AG04450 (cell line): ENCODE data around the gene PALM. TPM values are rescaled to one million over a fixed set of nuclear protein-coding genes. Genes with fewer than 3 reads are reported as not detected.
A peak's percentile ranks its signal among the peaks of the same experiment; 100 is the strongest.

Experiments
- CTCF ChIA-PET: fragments of 300-600, 350-600 bp; formaldehyde crosslinking; extraction: SDS; loops from one replicate; lab custom pipeline; 2022; ENCODE audit warnings: antibody characterized with exemption, inconsistent platforms; lab: Charles Lee
- POLR2A ChIA-PET: fragments of 350-600 bp; formaldehyde crosslinking; extraction: SDS; loops from one replicate; lab custom pipeline; 2021; ENCODE audit warnings: antibody characterized with exemption, inconsistent platforms; lab: Yijun Ruan, JAX
- DNase-seq: peaks from one replicate; pipeline ENCODE4 v3.0.0-alpha.2; 2011; ENCODE audit warnings: low read depth, low spot score
- H3K27ac ChIP-seq: one replicate; pipeline ENCODE4 v1.5.1; 2012; ENCODE audit warnings: low read depth, low read length, control low read depth
- H3K27me3 ChIP-seq: one replicate; pipeline ENCODE4 v1.6.0; 2012; ENCODE audit warnings: low read length; ENCODE audit not compliant: control insufficient read depth, insufficient read depth
- H3K4me3 ChIP-seq: 2 replicates; pipeline ENCODE4 v1.5.1; 2011; ENCODE audit warnings: mild to moderate bottlenecking, low read depth, low read length, control low read depth
- H3K9me3 ChIP-seq: 2 replicates; pipeline ENCODE4 v1.5.1; 2012; ENCODE audit warnings: low read length; ENCODE audit not compliant: control insufficient read depth, insufficient read depth
- polyA plus RNA-seq: library from polyadenylated mRNA; depleted of rRNA; stranded (reverse); fragments of >200 nt; gene quantifications from 2 replicates; pipeline ENCODE4 v1.2.3, GENCODE V29; 2011
- TF ChIP-seq, protein P1 (sequence below): IDR thresholded peaks from 2 replicates; pipeline ENCODE4 v1.5.1; 2011; ENCODE audit warnings: low read depth, low read length, control low read depth, inconsistent platforms

Gene PALM
- polyA plus RNA-seq, 1 experiment: 1.8 TPM

DNA sequence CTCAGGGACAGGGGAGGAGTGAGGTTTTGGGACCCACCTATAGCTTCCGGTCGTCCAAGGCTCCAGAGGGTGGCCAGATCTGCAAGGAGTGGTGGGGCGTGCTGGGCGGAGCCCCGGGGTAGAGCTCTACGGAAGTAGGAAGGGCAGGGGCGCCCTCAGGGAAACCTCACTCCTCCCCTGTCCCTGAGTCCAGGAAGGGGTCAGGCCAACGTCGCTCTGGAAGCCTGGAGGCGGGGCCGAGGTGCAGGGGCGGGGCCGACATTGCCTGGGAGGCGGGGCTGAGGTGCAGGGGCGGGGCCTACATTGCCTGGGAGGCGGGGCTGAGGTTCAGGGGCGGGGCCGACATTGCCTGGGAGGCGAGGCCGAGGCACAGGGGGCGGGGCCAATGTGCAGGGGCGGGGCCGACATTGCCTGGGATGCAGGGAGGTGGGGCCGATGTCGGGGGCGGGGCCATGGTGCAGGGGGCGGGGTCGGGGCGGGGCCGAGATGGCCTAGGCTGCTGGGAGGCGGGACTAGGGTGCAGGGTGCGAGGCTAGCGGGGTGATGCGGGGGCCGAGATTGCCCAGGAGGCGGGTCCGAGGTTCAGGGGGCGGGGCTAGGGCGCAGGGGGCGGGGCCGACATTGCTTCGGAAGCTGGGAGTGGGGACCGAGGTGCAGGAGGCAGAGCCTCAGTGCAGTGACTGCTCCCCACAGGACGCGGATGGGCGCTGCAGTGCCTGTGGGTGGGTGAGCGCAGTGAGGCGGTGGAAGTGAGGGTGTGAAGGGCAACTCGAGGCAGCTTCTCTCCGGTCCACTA is 4.9 kb upstream of the PALM start:
- H3K9me3 ChIP-seq: peaks cover 15% of the 10 kb centered on the region
- DNase-seq: no peak
- TF ChIP-seq, protein P1, sequence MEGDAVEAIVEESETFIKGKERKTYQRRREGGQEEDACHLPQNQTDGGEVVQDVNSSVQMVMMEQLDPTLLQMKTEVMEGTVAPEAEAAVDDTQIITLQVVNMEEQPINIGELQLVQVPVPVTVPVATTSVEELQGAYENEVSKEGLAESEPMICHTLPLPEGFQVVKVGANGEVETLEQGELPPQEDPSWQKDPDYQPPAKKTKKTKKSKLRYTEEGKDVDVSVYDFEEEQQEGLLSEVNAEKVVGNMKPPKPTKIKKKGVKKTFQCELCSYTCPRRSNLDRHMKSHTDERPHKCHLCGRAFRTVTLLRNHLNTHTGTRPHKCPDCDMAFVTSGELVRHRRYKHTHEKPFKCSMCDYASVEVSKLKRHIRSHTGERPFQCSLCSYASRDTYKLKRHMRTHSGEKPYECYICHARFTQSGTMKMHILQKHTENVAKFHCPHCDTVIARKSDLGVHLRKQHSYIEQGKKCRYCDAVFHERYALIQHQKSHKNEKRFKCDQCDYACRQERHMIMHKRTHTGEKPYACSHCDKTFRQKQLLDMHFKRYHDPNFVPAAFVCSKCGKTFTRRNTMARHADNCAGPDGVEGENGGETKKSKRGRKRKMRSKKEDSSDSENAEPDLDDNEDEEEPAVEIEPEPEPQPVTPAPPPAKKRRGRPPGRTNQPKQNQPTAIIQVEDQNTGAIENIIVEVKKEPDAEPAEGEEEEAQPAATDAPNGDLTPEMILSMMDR: no peak
- H3K4me3 ChIP-seq: no peak overlapping the region
- CTCF ChIA-PET: interaction anchor here (0.6 kb wide), 1 partner anchor 24 kb away, joined by 4 read pairs; no protein-coding TSS in a partner anchor
- H3K27ac ChIP-seq: no peak overlapping the region
- POLR2A ChIA-PET: no interaction called here
- H3K27me3 ChIP-seq: peaks cover 8% of the 10 kb centered on the region

DNA sequence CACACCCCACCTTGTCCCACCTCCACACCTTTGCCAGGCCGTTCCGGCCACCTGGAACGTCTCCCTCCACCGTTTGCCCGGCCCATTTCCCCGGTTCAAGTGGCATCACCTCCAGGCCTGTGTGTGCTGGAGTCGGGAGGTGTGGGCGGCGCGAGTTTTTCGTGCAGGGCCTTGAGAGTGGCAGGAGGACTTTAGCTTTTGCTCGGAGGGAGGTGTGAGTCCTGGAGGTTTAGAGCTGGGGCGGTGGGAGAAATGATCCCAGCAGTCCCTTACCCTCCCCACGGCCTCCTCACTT is 4.3 kb upstream of the PALM start:
- POLR2A ChIA-PET: no interaction called here
- DNase-seq: no peak
- peaks cover 8% of the 10 kb centered on the region for H3K27me3 ChIP-seq
- TF ChIP-seq, protein P1: no peak
- H3K4me3 ChIP-seq: no peak overlapping the region
- no peak overlapping the region for H3K27ac ChIP-seq
- CTCF ChIA-PET: no interaction called here
- peaks cover 15% of the 10 kb centered on the region for H3K9me3 ChIP-seq

DNA sequence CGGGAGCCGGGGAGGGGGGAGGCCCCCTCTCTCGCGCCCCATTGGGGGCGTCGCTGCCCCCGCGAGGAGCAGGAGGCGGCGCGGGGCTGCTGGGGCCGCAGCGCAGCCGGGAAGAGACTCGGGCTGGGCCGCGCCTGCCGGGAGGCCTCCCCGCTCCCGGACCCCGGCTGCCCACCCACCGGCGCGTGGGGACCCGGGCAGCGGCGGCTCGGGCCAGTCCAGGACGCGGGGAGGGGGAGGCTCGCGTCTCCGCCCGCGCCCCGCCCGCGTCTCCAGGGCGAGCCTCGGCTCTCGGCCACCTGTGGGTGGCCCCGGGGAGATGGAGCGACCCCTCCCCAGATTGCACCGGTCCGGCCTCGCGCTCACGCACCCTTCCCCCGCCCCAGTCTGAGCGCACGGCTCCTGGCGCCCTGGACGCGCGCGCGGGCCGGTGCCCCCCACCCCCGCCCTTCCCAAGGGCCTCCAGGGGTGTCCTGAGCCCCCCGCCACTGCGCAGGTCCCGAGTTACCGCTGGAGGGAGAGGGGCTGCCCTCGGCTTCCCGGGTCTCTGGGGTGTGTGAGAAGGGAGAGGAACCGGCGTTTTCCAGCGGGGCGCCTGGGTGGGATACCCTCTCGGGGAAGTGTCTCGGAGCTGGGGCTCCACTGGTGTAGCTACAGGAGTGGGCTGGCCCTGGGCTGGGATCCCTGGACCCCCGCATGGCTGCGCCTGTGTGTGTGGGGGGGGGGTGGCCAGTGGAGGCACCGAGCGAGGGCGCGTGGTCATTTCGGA is 645 bp downstream of the PALM start:
- ChIA-PET CTCF (interaction anchor here (0.6 to 0.7 kb wide), 2 partner anchors 25 to 29 kb away, joined by 3 to 4 read pairs; no protein-coding TSS in a partner anchor), POLR2A (interaction anchor here (0.6 kb wide), 1 partner anchor 44 kb away, joined by 3 read pairs; no protein-coding TSS in a partner anchor)

DNA sequence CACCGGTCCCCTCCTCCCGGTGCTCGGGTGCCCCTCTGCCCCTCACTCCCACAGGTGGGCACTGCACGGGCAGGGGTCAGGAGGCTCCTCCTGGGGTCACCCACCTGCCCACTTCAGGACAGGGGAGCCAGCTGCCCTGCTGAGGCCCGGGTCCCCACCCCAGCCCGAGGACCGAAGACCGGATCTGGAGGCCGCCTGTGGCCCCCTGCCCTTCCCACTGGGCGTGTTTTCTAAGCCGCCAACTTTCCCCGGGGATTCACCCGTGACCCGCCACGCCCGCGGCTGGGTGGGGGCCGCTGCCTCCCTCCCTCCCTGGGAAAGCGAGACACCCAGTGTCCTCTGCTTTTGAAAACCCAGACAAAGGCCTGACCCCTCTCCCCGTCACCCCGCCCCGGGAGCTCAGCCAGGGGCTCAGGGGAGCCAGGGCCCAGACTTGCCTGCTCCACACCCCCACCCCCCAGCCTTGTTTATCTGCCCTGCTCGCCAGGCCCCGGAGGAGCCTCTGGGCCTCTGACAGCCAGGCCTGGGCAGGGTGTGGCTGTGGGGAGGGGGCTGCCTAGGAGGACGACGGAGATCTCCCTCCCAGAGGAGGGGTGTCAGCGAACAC is 1.3 kb downstream of the PALM start:
- peak overlapping the region; percentile 53 for H3K4me3 ChIP-seq
- TF ChIP-seq, protein P1: no peak
- POLR2A ChIA-PET: no interaction called here
- DNase-seq: no peak
- CTCF ChIA-PET: no interaction called here
- H3K27me3 ChIP-seq: peaks cover 17% of the 10 kb centered on the region
- H3K27ac ChIP-seq: no peak overlapping the region
- peaks cover 14% of the 10 kb centered on the region for H3K9me3 ChIP-seq

More for the DNA sequence above, 645 bp downstream of the PALM start:
- Histone ChIP-seq H3K4me3 (peak overlapping the region; percentile 53), H3K27ac (no peak overlapping the region), H3K27me3 (peaks cover 18% of the 10 kb centered on the region), H3K9me3 (peaks cover 8% of the 10 kb centered on the region)
- DNase-seq: no peak
- TF ChIP-seq, protein P1: no peak
